HG02981 (cell line): ENCODE results near the gene SPAG5.

Experiments
- ATAC-seq: cut with Tn5 transposase; IDR thresholded peaks from one replicate; pipeline ENCODE4 v1.9.1; 2021; ENCODE audit warnings: mild to moderate bottlenecking, moderate library complexity; ENCODE audit not compliant: unreplicated experiment

The SPAG5 gene, protein sequence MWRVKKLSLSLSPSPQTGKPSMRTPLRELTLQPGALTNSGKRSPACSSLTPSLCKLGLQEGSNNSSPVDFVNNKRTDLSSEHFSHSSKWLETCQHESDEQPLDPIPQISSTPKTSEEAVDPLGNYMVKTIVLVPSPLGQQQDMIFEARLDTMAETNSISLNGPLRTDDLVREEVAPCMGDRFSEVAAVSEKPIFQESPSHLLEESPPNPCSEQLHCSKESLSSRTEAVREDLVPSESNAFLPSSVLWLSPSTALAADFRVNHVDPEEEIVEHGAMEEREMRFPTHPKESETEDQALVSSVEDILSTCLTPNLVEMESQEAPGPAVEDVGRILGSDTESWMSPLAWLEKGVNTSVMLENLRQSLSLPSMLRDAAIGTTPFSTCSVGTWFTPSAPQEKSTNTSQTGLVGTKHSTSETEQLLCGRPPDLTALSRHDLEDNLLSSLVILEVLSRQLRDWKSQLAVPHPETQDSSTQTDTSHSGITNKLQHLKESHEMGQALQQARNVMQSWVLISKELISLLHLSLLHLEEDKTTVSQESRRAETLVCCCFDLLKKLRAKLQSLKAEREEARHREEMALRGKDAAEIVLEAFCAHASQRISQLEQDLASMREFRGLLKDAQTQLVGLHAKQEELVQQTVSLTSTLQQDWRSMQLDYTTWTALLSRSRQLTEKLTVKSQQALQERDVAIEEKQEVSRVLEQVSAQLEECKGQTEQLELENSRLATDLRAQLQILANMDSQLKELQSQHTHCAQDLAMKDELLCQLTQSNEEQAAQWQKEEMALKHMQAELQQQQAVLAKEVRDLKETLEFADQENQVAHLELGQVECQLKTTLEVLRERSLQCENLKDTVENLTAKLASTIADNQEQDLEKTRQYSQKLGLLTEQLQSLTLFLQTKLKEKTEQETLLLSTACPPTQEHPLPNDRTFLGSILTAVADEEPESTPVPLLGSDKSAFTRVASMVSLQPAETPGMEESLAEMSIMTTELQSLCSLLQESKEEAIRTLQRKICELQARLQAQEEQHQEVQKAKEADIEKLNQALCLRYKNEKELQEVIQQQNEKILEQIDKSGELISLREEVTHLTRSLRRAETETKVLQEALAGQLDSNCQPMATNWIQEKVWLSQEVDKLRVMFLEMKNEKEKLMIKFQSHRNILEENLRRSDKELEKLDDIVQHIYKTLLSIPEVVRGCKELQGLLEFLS

GRCh38 chr17:28598799-28599310, at the start of gene SPAG5:
Gene SPAG5, minus strand, starts transcription at chr17:28599025. Its CDS starts 79 bp downstream, at chr17:28598946.
- ATAC-seq: peak; percentile 80

DNA sequence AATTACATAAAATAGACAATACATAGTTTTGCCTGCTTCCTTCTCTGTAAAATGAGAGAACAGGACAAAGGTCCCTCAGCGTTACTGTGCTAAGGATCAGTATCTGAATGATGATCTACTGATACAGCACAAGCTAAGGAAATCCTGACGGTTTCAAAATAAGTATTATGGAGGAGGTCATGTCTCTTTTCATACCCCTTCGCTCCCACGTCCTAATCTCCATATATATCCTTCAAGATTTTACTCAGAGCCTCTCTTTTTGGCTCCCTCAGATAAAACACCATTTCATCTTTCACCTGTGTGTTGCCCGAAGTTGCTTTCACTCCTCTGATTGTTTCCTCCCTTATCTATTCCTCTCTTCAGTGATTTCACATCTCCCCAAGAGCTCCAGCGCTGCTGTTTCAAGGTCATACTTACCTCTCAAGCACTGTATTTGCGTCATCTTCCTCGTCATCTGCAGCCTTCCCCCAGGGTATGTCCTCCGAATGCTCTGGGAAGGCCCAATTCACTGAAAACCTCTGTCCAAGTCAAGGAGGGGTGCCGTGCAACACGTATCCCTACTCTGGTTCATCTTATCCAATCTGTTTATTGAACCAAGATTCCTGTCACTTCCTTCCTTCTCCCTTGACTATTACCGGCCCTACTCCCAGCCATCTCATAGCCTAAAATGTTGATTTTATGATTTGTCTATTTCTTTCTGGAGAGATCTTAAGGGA, 47.4 kb upstream of the SPAG5 start:
- ATAC-seq: no peak

DNA sequence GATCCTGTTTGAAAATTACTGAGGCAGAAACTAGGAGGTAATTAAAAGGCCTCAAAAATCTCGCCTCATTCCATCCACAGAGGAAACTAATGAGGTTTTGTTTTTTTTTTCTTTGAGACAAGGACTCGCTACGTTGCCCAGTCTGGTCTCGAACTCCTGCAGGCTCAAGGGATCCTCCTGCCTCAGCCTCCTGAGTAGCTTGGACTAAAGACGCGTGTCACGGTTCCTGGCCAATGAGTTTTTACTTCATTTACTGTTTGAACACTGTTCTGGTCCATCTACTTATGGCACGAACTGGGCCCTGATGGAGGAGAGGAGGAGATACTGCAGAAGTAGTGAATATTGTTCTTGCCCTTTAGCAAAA, 46.7 kb upstream of the SPAG5 start:
- no peak for ATAC-seq

DNA sequence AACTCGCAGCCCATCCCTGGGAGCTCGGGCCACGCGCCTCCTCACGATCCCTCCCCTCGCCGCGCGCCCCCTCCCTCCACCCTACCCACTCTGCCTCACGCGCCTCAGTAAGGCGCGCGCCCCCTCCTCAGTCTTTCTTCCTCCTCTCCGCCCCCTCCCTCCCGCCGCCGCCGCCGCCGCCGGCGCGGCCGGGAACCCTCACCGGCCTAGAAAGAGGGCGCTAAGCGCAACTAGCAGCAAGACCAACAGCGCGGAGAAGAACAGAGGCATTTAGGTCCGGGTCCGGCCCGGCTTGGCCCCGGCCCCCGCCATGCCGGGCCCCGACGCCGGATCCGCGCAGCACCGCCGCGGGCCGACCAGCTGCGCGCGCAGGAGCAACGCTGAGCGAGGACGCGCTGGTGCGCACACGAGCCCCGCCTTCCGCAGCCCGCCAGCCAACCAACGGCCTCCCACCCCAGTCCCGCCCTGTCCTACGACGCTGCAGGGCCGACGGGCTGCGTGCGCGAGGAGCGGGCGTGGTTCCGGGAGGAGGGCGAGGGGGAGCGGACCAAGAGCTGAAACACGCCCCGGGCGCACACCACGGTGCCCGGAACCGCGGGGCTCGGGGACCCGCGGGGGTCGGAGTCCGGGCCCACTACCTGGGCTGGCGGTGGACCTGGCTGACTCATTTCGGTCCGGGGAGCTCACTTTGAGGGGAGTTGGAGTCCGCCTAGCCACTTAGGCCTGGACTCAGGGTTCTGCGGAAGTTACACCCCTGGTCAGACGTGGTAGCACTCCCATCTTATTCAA, 46.2 kb upstream of the SPAG5 start, which contains the start of gene BLTP2:
Gene BLTP2, minus strand, starts transcription at position 372 of the 789 bp plus-strand sequence. Its CDS starts 102 bp downstream, at position 270.
- ATAC-seq: peak; percentile 90

GRCh38 chr17:28643983-28644786, 45.4 kb upstream of the SPAG5 start:
- ATAC-seq: no peak

DNA sequence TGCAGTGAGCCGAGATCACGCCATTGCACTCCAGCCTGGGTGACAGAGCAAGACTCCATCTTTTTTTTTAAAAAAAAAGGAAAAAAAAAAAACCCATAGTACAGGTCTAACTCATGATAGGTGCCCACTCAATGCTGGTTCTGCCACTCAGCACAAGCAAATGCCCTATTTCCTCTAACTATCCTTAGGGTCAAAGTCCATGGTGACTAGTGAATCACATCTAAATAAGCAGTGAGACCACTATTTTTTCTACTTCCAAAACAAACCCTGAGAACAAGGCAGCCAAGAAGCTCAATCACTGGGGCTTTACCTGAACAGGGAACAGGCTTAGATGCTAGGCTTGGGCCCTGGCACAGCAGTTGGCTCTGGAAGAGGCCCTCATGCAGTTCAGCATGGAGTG, 42.8 kb upstream of the SPAG5 start:
- ATAC-seq: no peak

DNA sequence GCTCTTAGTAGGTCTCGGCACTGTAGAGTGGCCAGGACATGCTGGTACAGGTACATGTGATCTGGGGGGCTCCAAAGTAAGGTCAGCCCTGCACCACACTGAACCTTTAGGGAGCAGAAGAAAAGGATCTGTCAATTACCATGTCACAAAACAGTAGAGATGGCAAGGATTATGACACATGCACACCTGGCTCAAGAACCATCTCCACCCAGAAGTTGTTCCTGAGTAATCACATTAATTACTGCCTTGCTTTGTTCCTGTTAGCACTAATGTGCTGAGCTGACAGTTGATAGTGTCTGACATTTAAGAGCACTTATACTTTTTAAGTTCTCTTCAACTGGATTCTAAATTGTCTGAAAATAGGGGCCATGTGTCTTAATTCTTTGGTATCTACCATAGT, 36.7 kb upstream of the SPAG5 start:
- ATAC-seq: no peak

- no peak for ATAC-seq
Measured at GRCh38 chr17:28634206-28634865, 35.5 kb upstream of the SPAG5 start.

- ATAC-seq: no peak
Measured at GRCh38 chr17:28626818-28627217, 28.0 kb upstream of the SPAG5 start.

DNA sequence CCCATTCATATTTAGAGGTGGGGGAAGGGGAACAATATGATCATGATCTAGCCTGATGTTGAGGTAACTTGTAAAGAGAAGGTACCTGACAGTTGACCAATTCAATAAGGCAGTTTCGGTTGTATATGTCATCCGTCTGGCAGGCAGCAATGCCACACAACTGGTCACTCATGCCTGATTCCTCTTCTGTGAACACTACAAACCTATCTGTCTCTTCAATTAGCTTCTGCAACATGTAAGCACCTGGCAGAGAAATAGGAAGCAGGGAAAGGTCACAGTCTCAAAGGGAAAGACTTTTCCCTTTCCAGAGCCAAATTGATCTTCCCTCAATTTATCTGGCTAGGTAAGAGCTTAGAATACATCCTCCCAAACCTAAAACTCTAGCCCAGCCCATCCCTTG, 25.3 kb upstream of the SPAG5 start:
- ATAC-seq: no peak

DNA sequence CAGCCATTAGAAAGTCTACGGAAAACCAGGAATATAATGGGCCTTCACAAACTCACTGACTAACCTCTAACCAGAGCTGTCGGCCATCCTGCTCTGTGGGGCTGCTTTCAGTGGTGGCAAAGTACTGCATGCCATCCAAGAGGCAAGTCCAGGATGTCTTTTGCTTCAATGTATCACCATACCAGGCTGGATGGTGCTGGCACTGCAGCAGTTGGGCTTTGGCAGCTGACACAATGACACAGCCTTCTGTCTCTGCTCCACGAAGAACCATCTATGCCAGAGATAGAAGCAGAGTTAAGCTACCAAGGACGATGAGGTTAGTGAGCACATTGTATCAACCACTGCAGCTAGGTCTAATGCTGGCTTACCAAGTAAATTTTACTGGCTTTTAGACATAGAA, 24.9 kb upstream of the SPAG5 start:
- no peak for ATAC-seq

DNA sequence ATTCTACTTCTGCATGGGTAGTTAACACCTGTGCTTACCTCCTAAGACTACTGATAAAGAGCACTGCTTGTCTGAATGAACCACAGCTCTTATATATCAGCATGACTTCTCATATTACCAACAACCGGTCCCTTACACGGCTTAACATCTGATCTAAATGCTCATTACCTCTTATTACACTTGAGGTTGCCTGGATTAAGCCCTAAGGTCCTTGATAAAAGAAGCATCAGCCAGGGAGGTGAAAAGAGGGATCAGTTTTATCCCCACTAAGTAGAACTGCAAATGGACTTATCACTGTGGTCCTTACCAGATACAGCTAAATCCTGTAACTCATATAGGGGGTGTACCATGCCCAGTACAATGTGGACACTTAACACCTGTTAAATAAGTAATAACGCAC, 23.4 kb upstream of the SPAG5 start:
- no peak for ATAC-seq

GRCh38 chr17:28620010-28620409, 21.2 kb upstream of the SPAG5 start:
- no peak for ATAC-seq

- no peak for ATAC-seq
Measured at GRCh38 chr17:28618464-28618863, 19.6 kb upstream of the SPAG5 start.

DNA sequence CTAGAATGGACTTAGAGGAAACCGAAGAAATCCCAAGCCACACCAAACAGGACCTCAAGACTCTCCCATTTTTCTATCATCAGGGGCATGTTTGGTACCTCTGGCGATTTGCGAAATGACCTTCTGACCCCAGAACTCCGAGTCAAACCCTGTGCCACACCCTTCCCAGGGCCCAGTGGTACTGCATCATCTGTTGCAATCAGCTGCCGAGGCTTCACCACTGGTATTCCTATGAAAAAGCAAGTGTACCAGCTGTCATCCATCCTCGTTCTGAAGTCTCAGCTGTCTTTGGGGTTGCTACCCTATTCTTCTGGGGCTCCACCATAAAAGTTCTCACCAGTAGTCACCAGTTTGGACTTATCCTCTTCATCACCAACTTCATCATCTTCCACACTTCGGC, 17.5 kb upstream of the SPAG5 start:
- ATAC-seq: no peak

GRCh38 chr17:28615260-28615940, 16.6 kb upstream of the SPAG5 start:
- ATAC-seq: no peak

DNA sequence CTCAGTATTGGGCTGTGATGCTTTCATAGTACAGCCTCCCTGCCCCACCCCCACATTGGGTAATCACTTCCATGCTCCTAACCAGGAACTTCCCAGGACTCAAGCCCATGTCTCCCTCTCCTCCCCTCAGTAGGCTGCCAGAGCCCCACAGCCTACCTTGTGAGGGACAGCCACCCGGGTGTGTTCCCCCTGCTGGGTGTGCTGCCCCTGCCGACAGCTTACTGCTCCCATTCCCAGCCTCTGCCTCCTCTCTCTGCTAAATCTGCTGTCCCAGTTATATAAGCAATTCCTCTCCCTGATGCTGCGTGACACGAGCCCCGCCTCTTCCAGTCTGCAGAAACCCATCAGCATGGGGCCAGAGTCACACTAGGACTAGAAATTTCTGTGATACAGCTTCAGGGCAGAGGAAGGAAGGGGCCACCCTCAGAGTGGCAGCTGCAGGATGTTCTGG, 15.1 kb upstream of the SPAG5 start, which contains the start of gene RSKR:
Gene RSKR, minus strand, starts transcription at position 255 of the 451 bp plus-strand sequence. Its CDS starts 24 bp downstream, at position 231.
- ATAC-seq: no peak
